ENCODE measurements around the gene PLXNA4. TPM values are rescaled to one million over a fixed set of nuclear protein-coding genes. Genes with fewer than 3 reads are reported as not detected.

The PLXNA4 gene
- total RNA-seq, 1 experiment from 2014 or later: not detected

- no peak overlapping the region for H3K4me3 Mint-ChIP-seq (ENCODE audit: unreplicated experiment)
- H3K4me1 Mint-ChIP-seq (ENCODE audit: insufficient read depth, unreplicated experiment): no peaks in the 10 kb centered on the region
- no peak for TF ChIP-seq CTCF (IDR thresholded peaks at IDR 0.05; ENCODE audit: unreplicated experiment)
- H3K27me3 Mint-ChIP-seq (ENCODE audit: insufficient read depth, unreplicated experiment): peaks cover 37% of the 10 kb centered on the region
- H3K36me3 Mint-ChIP-seq (ENCODE audit: insufficient read depth, unreplicated experiment): no peaks in the 10 kb centered on the region
- CTCF ChIA-PET: interaction anchor here (0.6 to 1.7 kb wide), 6 partner anchors 10 to 324 kb away, joined by 3 to 7 read pairs (median 4); no protein-coding TSS in a partner anchor
- H3K27ac Mint-ChIP-seq (ENCODE audit: low read depth, unreplicated experiment): no peak overlapping the region
- BruUV-seq (replicated peaks): no TSS peak
- peaks cover 8% of the 10 kb centered on the region for H3K9me3 Mint-ChIP-seq (ENCODE audit: unreplicated experiment)
- DNase-seq (ENCODE audit: unreplicated experiment): no peak
- POLR2A ChIA-PET: no interaction called here
- intact Hi-C loops (cut with micrococcal nuclease): no loop called here
Observed at GRCh38 chr7:132154695-132155471, 421.4 kb downstream of the PLXNA4 start.

DNA sequence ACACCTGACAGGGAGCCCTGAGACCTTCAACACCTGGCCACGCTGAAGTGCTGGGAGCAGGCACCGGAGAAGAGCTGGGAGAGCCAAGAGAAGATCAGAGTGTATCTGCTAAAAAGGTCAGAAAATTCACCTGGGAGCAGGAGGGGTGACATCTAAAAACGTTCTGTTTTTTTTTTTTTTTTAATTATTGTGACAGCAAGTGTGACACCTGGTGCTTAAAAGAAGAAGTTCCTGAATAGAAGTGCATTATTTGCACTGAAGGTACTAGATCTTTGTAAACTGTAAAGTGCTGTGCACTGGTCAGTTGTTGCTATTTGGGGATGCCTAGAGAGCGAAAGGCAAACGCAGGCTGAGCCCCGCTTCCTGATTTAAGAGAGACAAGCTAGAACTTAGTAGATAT, 422.0 kb downstream of the PLXNA4 start:
- Mint-ChIP-seq H3K27ac (ENCODE audit: low read depth, unreplicated experiment) (no peak overlapping the region), H3K4me1 (ENCODE audit: insufficient read depth, unreplicated experiment) (no peaks in the 10 kb centered on the region), H3K9me3 (ENCODE audit: unreplicated experiment) (peaks cover 8% of the 10 kb centered on the region), H3K27me3 (ENCODE audit: insufficient read depth, unreplicated experiment) (peaks cover 37% of the 10 kb centered on the region), H3K4me3 (ENCODE audit: unreplicated experiment) (no peak overlapping the region), H3K36me3 (ENCODE audit: insufficient read depth, unreplicated experiment) (no peaks in the 10 kb centered on the region)
- BruUV-seq (replicated peaks): no TSS peak
- TF ChIP-seq CTCF (IDR thresholded peaks at IDR 0.05; ENCODE audit: unreplicated experiment): no peak
- intact Hi-C loops (cut with micrococcal nuclease): no loop called here
- ChIA-PET POLR2A (no interaction called here), CTCF (interaction anchor here (0.6 to 1.7 kb wide), 6 partner anchors 20 to 345 kb away, joined by 3 to 5 read pairs (median 4); no protein-coding TSS in a partner anchor)
- no peak for DNase-seq (ENCODE audit: unreplicated experiment)

GRCh38 chr7:132152131-132152889, 424.0 kb downstream of the PLXNA4 start:
- intact Hi-C loops (cut with micrococcal nuclease): no loop called here
- Mint-ChIP-seq H3K27me3 (ENCODE audit: insufficient read depth, unreplicated experiment) (peaks cover 37% of the 10 kb centered on the region), H3K36me3 (ENCODE audit: insufficient read depth, unreplicated experiment) (no peaks in the 10 kb centered on the region)

More at GRCh38 chr7:132152131-132152889, 424.0 kb downstream of the PLXNA4 start:
- Mint-ChIP-seq H3K4me1 (ENCODE audit: insufficient read depth, unreplicated experiment) (no peaks in the 10 kb centered on the region), H3K4me3 (ENCODE audit: unreplicated experiment) (no peak overlapping the region), H3K27ac (ENCODE audit: low read depth, unreplicated experiment) (no peak overlapping the region), H3K9me3 (ENCODE audit: unreplicated experiment) (peaks cover 8% of the 10 kb centered on the region)
- POLR2A ChIA-PET: no interaction called here
- no peak for TF ChIP-seq CTCF (IDR thresholded peaks at IDR 0.05; ENCODE audit: unreplicated experiment)
- CTCF ChIA-PET: interaction anchor here (0.6 to 1.0 kb wide), 4 partner anchors 9 to 735 kb away, joined by 3 to 4 read pairs (median 3); no protein-coding TSS in a partner anchor
- BruUV-seq (replicated peaks): no TSS peak
- no peak for DNase-seq (ENCODE audit: unreplicated experiment)
